ENCODE data around the gene FAM186B.

DNA sequence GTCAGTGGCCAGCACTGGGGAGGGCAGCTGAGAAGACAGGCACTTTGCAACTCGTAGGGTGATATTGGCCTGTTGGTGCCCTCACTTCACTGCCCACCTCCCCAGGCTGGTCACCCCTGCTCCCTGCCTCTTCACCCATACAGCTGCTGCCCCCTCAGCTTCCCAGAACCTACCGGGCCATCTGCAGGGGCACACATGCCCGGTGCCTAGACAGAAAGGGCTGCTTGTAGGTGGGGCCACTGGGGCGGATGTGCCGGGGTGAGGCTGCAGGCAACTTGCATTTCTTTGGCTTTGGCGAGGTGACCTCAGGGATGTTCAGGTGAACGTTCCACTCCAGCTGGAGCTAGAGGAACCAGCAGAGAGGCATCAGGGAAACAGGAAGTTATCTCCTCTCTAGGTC, 17.2 kb downstream of the FAM186B start:
- no peak for TF ChIP-seq POLR2A (IDR thresholded peaks at IDR 0.05)
- TF ChIP-seq, protein P1, sequence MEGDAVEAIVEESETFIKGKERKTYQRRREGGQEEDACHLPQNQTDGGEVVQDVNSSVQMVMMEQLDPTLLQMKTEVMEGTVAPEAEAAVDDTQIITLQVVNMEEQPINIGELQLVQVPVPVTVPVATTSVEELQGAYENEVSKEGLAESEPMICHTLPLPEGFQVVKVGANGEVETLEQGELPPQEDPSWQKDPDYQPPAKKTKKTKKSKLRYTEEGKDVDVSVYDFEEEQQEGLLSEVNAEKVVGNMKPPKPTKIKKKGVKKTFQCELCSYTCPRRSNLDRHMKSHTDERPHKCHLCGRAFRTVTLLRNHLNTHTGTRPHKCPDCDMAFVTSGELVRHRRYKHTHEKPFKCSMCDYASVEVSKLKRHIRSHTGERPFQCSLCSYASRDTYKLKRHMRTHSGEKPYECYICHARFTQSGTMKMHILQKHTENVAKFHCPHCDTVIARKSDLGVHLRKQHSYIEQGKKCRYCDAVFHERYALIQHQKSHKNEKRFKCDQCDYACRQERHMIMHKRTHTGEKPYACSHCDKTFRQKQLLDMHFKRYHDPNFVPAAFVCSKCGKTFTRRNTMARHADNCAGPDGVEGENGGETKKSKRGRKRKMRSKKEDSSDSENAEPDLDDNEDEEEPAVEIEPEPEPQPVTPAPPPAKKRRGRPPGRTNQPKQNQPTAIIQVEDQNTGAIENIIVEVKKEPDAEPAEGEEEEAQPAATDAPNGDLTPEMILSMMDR (IDR thresholded peaks at IDR 0.05), result no peak
- TF ChIP-seq POLR2AphosphoS5 (IDR thresholded peaks at IDR 0.05), result no peak
- no peak for TF ChIP-seq EP300 (IDR thresholded peaks at IDR 0.05)
